MV-4-11 (cell line): Measurements from ENCODE around the gene MARVELD2.

Experiments
- DNase-seq: peaks from one replicate; lab custom pipeline; 2025; lab: John Stamatoyannopoulos, UW

MARVELD2 gene

GRCh38 chr5:69492923-69493395 lies 78.0 kb downstream of the MARVELD2 start:
- DNase-seq = no peak

GRCh38 chr5:69493396-69494133 lies 78.6 kb downstream of the MARVELD2 start:
- DNase-seq = peak; percentile 13
